NCI-H345 (cell line): ENCODE data around the gene CMSS1.

Experiments used
- DNase-seq: peaks from one replicate; lab custom pipeline; 2025; lab: John Stamatoyannopoulos, UW

Gene CMSS1

DNA sequence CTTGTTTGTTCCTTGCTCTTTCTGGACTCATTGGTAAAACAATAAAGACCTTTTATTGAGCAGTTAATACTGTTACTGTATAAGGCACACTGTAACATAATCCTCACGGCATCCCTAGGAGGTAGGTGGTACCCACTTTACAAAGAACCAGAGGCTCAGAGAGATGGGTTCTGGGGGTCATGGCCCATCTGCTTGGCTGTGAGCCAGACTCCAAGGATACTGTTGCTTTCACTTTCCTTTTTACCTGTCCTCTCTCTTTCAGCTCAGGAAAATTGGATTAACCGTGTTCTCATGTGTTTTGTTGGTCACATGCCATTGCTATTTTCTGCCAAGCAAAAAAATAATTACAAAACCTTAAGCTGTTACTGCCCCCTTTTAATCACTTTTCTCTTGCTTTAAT is 331.5 kb downstream of the CMSS1 start:
- peak; percentile 5 for DNase-seq

DNA sequence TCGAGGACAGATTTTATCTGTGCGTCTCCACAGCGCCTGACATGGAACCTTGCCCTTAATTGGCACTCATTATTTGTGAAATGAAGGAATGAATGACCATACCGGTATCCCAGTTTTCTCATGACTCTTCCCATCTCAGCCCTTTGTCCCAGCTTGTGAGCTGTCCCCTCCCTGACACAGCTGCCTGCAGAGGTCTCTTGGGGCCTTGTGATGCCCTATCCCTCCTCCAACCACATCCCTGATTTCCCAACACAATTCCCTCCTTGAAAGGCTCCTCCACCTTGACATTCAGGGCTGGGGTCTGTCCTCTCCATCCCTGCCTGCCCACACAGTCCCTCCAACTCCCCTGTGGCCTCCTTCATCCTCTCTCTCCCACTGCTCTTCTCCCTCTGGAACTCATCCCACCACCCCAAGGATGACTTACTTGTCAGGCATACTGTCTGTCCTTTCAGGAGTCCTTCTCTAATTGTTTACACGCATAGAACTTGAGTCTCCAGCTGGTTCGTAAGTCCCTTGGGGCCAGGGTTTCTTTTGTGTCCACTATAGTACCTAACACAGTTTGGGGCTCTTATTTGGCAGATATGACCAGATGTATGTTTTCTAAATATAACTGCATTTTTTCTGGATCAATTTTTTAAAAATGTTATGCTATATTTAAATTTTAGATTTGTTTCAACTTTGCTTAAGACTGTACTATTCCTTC is 332.2 kb downstream of the CMSS1 start:
- DNase-seq, result no peak

DNA sequence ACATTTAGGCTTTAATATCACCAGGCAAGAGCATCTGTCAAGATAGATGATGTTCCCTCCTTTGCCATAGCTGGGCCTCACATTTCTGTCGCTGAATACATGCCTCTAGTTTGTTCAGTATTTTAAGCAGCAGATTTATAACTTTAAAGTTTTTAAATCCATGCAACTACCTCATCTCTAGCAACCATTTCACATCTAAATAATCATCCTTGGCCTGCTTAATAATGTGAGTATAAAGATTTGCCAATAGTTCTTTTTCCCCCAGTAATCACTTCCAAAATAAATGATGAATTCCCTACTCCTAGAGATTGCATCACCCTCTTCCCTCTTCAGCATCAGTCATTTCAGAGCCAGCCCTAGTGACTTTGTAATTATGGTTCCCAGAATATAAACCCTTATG is 332.8 kb downstream of the CMSS1 start:
- no peak for DNase-seq

DNA sequence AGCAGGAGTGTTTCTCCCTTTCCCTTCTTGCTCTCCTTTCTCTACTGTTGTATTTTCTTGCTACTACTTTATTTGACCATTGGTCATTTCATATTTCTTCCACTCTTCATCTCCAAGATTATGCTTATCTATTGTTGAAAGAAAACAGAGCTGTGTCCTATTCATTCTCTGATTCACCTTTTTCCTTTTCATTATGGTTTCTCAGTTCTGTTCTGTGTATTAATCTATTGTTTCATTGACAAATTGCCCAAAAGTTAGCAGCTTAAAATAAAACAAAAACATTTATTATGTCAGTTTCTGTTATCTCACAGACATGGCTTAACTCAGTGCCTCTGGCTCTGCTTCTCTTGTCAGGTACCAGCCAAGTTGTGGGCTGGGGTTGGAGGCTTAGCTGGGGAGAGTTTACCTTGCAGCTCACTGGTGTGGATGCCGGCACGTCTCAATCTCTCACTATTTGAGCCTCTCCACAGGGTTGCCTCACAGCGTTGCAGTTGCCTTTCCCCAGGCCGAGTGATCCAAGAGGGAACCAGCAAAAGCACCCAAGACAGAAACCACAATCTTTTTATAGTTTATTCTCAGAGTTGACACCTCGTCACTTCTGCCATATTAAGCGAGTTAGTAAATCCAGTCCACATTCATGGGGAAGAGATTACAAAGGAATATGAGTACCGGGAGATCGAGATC is 333.5 kb downstream of the CMSS1 start:
- no peak for DNase-seq

DNA sequence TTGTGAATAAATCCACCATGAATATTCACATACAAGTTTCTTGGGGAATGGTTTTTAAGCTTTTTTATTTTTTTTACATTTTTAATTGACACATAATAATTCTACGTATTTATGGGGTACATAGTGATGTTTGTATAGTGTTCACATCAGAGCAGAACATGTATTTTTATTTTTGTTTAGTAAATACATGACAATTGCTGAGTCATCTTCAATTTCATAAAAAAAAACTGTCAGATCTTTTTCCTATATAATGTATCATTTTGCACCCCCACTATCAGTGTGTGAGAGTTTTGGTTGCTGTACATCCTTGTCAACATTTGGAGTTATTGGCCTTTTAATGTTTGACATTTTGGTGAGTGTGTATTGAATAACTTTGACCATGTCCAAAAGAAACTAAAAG is 336.5 kb downstream of the CMSS1 start:
- DNase-seq, result no peak

DNA sequence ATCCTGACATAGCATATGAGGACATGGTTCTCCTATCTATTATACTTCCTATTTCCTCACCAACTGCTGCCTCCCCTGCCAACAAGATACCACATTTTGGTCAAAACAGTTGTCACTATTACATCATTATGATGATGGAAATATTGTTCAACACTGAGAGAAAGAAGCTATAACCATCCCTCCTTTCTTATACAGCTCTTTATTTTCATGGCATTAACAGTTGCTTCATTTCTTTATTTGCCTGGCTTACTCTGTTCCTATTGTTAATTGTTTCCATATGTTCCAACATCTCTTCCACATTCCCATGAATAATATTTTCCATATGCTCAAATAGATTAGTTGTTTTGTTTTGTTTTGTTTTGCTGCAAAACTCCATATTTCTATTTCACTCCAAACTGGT is 337.5 kb downstream of the CMSS1 start:
- DNase-seq, result no peak

DNA sequence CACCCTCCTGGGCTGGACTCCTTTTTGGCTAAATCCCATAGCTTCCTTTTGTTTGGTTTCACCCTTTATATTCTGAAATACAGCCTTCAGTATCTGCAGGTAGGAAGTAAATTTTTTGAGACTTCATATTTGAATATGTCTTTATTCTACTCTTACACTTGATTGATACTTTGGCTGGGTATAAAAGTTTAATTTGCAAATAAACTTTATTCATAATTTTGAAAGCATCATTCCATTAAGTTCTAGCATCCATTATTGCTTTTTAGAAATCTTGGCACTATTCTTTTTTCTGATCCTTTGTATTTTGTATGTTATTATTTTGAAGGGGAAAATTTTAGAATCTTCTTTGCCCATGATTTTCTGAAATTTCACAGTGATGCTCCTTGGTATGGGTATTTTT is 337.9 kb downstream of the CMSS1 start:
- DNase-seq, result no peak

DNA sequence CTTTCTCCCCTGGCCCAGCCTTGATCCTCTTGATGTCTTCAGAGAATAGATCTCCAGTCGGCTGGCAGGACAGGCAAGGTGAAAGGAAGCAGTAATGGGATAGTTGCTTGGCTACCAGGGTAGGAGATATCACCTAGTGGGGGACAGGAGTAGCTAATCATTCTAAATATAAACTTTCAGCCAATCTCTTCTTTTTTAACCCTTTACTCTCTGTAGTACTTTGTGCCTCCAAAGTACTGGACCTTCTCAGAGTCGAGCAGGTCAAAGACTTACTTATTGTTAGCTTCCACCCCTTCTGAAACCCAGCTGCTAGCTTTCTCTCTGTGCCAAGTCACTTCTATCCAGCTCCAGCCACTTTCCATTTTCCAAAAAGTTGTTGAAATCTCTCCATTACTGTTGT is 340.0 kb downstream of the CMSS1 start:
- no peak for DNase-seq

DNA sequence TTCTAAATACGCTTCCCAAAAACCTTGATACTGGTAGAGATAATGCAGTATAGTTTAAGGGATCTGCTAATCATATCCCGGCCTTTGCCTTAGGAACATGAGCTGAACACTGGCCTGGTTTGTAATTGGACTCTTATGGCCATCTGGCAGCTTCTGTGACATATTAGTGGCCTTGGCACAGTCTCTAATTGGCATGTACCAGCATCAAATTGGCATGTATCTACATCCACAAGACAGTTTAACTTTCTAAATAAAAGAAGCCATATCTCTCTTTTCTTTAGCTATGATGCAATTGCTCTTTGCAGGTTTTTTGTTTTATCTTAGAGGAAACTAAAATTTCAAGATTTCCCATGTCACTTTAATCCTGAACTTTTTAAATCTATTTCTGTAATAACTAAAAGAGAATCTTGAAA is 341.3 kb downstream of the CMSS1 start:
- DNase-seq, result no peak

DNA sequence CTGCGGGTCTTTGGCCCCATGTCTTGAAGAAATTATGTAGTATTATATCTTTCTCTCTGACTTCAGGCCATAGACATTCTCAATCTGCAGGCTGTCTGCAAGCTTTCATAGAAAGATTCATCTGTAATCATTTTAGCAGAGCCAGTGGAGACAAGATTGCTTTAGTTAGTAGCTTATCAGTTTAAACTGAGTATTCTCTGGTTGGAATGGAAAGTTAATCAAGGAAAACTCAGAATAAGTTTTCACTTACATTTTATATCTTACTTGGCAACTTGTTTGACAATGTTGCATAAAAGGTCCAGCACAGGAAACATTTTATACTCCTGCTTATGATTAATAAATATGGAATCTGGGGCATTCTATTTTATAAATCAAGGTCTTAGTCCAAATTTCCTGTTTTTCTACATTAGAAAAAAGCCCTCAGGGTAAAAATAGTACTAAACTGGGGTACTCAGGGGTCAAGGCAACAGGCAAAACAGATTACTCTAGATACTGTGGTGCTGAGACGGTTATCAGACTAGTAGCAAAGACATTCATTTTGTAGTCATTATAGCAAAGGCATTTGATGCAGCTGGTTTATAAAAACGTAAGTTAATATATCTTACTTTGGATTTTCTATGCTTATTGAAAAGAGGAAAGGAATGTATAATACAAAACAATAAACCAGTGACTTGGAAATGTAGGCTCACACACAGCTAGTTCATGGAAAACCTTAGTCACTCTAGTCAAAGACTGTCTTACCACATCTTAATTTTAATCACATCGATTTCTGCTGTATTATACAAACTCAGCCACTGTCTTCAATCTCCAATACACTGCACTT is 341.9 kb downstream of the CMSS1 start:
- no peak for DNase-seq

DNA sequence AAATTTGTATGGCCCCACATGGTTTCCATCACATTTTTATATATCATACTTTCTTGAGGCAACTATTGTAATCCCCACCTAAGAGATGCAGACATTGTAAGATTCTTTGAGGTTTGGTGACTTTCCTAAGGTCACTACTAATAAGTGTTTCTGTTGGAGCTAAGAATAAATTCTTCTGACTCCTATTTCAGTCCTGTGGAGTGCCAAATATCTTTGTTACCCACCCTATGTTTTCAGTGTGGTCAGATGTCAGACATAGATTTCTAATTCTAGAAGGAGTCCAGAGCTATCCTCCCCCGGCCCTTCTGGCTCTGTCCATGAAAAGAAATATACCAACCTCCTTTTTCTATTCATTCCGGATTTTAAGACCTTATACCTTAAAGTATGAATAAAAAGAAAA is 342.9 kb downstream of the CMSS1 start:
- no peak for DNase-seq

DNA sequence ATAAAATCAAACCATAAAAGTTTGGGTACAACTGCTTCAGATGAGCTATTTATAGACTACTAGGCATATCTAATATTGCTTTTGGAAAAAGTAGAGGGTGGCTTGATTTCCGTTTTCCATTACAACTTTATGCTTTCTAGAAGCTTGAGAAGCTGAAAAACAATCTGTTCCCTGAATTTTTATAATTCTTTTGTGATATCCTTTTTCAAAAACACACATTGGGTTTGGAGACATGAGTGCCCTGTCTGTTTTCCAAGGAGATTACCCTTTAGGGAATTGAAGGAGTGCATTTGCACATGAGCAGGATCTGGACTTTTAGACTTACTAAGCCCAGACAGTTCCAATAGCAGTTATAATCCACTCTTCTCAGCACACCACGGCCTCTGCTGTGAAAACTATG is 346.1 kb downstream of the CMSS1 start:
- DNase-seq, result no peak

DNA sequence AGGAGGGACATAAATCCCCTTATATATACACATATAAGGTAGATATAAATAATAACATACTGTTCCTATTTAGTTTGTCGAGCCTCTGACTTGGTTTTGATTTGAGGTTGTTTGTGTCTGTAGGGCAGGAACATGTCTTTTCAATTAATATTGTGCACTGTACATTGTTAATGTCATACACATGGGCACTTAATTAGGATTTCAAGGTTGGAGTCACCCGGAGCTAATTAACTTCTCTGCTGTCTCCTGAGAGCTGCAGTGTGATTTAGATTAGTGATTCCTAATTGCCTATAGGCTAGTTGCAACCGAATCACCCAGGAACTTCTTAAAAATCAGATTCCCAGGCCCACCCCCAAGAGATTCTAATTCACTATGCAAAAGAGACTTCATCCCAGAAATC is 347.1 kb downstream of the CMSS1 start:
- no peak for DNase-seq

DNA sequence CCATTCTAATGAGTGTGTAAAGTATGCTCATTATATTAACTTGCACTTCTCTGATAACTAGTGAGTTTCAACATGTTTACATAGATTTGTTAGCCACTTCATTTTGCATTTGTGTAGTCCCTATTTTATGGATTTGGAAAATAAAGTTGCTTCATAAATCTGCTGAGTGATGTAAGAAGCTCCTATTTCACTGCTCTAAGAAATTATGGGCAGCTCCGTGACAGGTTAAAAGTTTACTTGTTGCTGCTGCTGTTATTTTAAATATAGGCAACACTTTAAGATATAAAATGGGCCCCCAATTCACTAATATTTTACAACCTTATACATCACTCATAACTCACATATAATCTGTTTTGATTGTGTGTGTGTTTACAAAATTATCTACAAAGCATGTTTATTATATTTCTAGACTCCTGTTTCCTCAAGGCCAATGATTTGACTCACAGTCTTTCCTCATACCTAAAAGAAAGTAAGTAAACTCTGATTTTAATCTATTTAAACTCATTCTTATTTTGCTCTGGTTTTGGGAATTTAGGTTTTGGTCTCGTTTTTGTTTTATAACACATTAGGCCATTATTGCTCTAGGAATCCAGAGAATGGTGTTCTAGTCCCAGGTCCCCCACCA is 348.4 kb downstream of the CMSS1 start:
- no peak for DNase-seq

DNA sequence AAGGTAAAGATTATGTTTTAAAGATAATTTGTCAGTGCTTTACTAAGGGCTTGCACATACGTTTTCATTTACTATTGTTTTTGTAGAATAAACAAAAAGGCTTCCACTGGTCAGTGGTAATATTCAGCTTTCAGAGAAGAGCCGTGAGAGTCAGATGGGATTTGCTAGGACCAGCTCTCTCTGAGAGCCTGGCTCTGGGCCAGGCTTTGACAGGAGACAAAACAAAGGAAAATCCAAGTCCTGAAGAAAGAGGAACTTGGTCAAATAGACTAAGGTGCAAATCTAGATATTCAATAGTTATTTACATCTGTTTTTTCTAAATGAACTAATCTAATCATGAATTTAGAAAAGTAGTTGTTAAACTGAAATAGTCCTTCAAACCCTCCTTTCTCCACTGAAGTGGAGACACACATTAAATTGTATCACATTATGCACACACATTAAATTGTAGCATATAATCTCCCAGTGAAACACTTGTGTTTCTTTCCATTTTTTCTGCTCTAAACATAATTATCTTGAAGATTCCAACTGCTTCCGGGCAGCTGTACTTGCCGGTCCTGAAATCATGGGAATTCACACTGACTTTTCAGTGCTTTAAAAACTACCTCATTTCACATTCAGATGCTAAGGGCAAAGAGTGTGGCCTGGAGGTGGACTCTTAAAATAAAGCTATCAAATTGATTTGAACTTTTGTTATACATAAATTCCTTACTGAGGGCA is 351.7 kb downstream of the CMSS1 start:
- DNase-seq, result no peak

DNA sequence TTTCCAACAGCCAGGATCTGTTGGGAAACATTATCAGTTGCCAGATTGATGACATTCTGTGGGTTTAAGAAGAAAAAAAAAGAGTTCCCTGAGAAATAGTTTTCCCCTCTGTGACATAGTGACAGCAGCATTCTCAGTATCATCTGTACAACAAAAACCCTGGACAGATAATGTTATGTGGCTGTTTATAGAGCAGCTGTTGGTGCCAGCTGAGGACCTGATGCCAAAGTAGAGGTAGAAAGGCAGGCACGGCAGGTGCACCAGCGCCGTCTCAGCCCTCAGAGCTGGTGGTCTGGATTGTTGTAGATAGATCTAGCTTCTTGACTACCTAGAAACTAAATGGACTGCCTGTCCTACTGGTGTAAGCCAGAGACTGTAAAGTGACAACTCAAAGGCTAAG is 352.8 kb downstream of the CMSS1 start:
- no peak for DNase-seq

DNA sequence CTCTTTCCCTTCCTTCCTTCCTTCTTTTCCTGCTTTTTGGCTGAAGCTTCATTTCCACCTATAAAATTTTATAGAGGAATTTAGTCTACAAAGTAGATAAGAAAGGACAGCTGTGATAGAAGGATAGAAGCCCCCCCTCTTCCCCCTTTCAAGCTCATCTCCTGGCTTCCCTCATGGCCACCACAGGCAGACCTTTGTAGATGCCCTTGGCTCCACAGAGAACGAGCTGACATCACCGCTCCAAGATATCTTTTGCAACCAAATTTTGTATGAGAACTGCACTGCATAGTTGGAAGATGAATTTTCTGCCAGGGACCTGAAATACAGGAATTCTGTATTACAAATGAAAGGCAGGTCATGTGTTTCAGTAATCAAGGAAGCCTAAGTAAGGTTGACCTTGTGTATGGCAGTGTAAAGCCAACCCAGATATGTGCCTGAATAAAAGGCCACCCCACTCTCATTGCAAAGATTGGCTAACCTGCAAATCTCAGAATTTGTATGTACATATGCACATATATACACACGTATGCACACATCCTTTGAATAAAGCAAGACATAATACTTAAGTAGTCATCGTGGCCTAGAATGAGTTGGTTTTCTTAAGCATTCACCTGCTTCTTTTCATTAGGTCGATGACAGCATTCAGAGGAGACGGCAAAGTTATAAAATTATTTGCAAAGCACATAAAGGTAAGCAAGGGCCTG is 353.7 kb downstream of the CMSS1 start:
- no peak for DNase-seq

DNA sequence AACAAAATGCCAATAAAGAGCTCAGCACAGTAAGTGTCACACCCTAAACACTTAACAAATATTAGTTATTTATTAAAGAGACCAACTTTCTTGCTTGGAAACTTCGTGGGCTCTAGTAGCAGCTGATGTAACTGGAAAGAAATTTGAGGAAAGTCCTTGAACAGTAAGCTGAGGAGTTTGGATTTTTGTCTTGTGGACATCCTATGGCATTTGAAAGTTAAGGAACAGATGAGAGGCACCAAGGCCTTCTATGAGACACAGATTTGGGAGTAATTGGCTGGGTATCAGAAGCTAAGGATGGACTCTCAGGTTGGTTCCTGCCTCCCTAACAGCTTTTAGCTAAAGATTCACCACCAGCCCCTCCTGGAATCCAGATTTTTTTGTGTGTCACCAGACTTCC is 356.3 kb downstream of the CMSS1 start:
- no peak for DNase-seq

DNA sequence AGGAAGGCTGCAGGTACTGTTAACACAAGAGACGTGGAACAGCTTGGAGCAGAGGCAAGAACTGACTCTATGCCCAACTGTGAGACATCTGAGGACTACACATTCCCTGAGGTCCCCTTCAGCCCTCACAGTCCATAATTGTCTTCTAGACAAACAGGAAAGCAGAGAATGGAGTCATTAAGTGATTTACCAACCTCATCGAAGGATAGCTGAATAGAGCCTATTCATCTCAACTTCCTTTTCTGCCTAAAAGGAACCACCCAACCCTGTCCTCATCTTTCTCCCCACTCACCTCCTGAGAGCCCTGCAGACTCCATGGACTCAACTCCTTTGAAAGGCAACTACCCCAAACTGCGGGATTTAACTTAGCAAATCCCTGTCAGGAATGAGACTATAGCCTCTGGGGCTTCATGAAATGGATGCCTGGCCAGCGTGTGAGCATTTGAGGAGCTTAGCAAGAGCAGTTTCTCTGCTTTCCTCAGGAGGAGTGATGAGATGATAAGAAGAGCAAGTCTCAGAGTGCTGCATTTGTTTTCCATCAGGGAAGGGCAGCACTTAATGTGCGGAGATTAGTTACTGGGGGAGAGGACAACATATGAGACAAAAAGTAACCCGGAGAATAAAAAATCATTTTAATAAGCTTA is 358.1 kb downstream of the CMSS1 start:
- DNase-seq, result no peak

DNA sequence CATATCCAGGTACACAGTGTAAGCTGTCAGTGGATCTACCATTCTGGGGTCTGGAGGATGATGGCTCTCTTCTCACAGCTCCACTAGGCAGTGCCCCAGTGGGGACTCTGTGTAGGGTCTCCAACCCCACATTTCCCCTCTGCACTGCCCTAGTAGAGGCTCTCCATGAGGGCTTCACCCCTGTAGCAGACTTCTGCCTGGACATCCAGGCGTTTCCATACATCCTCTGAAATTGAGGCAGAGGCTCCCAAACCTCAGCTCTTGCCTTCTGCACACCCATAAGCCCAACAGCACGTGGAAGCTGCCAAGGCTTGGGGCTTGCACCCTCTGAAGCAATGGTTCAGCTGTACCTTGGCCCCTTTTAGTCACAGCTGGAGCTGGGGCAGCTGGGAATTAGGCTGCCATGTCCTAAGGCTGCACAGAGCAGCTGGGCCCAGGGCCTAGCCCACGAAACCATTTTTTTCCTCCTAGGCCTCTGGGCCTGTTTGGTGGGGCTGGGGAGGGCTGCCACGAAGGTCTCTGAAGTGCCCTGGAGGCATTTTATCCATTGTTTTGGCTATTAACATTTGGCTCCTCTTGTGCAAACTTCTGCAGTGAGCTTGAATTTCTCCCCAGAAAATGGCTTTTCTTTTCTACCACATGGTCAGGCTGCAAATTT is 362.2 kb downstream of the CMSS1 start:
- DNase-seq, result no peak
